HepG2 (cell line): ENCODE data around the gene EPPIN. TPM values are rescaled to one million over a fixed set of nuclear protein-coding genes. Genes with fewer than 3 reads are reported as not detected.

Experiments
- ATAC-seq: fragments of 200-7000 bp; cut with Tn5 transposase; 3 replicates; pipeline ENCODE4 v1.9.1; 2020; ENCODE audit warnings: mild to moderate bottlenecking, moderate library complexity
- BruUV-seq: library from RNA; stranded (reverse); fragments of 400-500 nt; replicated peaks from 2 replicates; lab custom pipeline; 2021; lab: Mats Ljungman, UMichigan
- CTCF ChIA-PET: fragments of 300-600 bp; formaldehyde crosslinking; extraction: SDS; loops from one replicate; lab custom pipeline; 2021; ENCODE audit warnings: low total read pairs, inconsistent platforms, low intra/inter-chr PET ratio; lab: Yijun Ruan, JAX
- POLR2A ChIA-PET: fragments of 350-600 bp; sonication (Branson Sonifier 250); formaldehyde crosslinking; loops from one replicate; lab custom pipeline; 2020; ENCODE audit warnings: antibody characterized with exemption, inconsistent platforms; lab: Yijun Ruan, JAX
- DNase-seq: peaks from one replicate; pipeline ENCODE4 v3.0.0-alpha.2; 2015; ENCODE audit warnings: low spot score
- FAIRE-seq: peaks from 3 replicates; lab custom pipeline; 2011; peaks lifted over from hg19 to GRCh38; lab: Jason Lieb, UNC
- H2AFZ ChIP-seq: one replicate; pipeline ENCODE4 v1.6.1; 2011; ENCODE audit warnings: low read length, inconsistent platforms
- H3K27ac ChIP-seq: fragments of 300-600 bp; 3 replicates; pipeline ENCODE4 v1.8.0; 2011; ENCODE audit warnings: mixed run types, mild to moderate bottlenecking, mixed read lengths, low read length, inconsistent platforms; ENCODE audit not compliant: insufficient read depth; ENCODE audit errors: extremely low read length
- H3K27me3 ChIP-seq, 2 experiments: fragments of 200-600 bp in 1 of 2; 2 replicates in 1 of 2; 3 replicates in 1 of 2; pipeline versions ENCODE4 v1.6.0 to v1.8.0; 2011; ENCODE audit warnings: low read length in 2 of 2, mild to moderate bottlenecking in 2 of 2, moderate library complexity in 2 of 2, inconsistent platforms in 1 of 2; ENCODE audit not compliant: insufficient read depth in 2 of 2, control insufficient read depth in 1 of 2
- H3K36me3 ChIP-seq, 2 experiments: fragments of 200-600 bp in 1 of 2; replicated peaks in 1 of 2; 2 replicates in 1 of 2; 3 replicates in 1 of 2; pipeline versions ENCODE4 v1.5.1 to v1.8.0; 2011; ENCODE audit warnings: low read length in 2 of 2, inconsistent platforms in 1 of 2; ENCODE audit not compliant: insufficient read depth in 2 of 2, control insufficient read depth in 1 of 2
- H3K4me1 ChIP-seq: 2 replicates; pipeline ENCODE4 v1.5.1; 2012; ENCODE audit warnings: low read length, inconsistent platforms; ENCODE audit not compliant: insufficient read depth
- H3K4me2 ChIP-seq: 2 replicates; pipeline ENCODE4 v1.6.0; 2011; ENCODE audit warnings: low read depth, low read length, inconsistent platforms
- H3K4me3 ChIP-seq, 3 experiments: fragments of 200-600 bp in 1 of 3; sonication (generic), shearing (Covaris generic) in 1 of 3; replicated peaks in 1 of 3; 2 replicates each; pipeline ENCODE4 v1.5.1; 2011 to 2016; ENCODE audit warnings: low read length in 3 of 3, inconsistent platforms in 2 of 3, low read depth in 2 of 3, mild to moderate bottlenecking in 2 of 3, control low read depth in 1 of 3, mixed read lengths in 1 of 3; ENCODE audit not compliant: insufficient read depth in 1 of 3
- H3K79me2 ChIP-seq: one replicate; pipeline ENCODE4 v1.6.1; 2011; ENCODE audit warnings: low read length, inconsistent platforms; ENCODE audit not compliant: insufficient read depth
- H3K9ac ChIP-seq: 2 replicates; pipeline ENCODE4 v1.6.0; 2011; ENCODE audit warnings: mild to moderate bottlenecking, low read depth, low read length, inconsistent platforms; ENCODE audit not compliant: insufficient read depth
- H3K9me3 ChIP-seq: 2 replicates; pipeline ENCODE4 v1.5.1; 2012; ENCODE audit warnings: mild to moderate bottlenecking, low read length
- H4K20me1 ChIP-seq: 2 replicates; pipeline ENCODE4 v1.6.0; 2011; ENCODE audit warnings: inconsistent platforms, mild to moderate bottlenecking, low read length, moderate library complexity; ENCODE audit not compliant: insufficient read depth
- KAT8 ChIP-seq: IDR thresholded peaks from 2 replicates; pipeline ENCODE4 v1.6.1; 2016; ENCODE audit warnings: missing genetic modification reagents, missing compliant biosample characterization
- TMF1 ChIP-seq: sonication (generic); formaldehyde crosslinking; IDR thresholded peaks from 2 replicates; pipeline ENCODE4 v1.8.1; 2022; ENCODE audit warnings: low read depth, missing genetic modification reagents
- WGBS: methylation state at CpG from one replicate; pipeline ENCODE4 v1.1.6; 2017; ENCODE audit warnings: low lambda C conversion rate; 5-methylcytosine and 5-hydroxymethylcytosine counted together
- in situ Hi-C: cut with HindIII; loops from 2 replicates; pipeline ENCODE4 v1.10.0; 2017; ENCODE audit warnings: low pct_unique_long_range_greater_than_20kb; ENCODE audit not compliant: extremely low pct_ligation_motif_present
- intact Hi-C: fragments of 100-400 bp; cut with micrococcal nuclease; formaldehyde crosslinking; loops from one replicate; pipeline ENCODE4 v1.10.0; 2022; ENCODE audit not compliant: unreplicated experiment
- polyA plus RNA-seq, 8 experiments: library from polyadenylated mRNA; depleted of rRNA in 3 of 8; stranded (reverse) in 7 of 8; unstranded in 1 of 8; fragments of >200 nt; fragmentation: Illumina TruSeq in 4 of 8; extraction: Trizol in 4 of 8; gene quantifications; 2 replicates each; pipeline versions ENCODE4 v1.2.1 to v1.2.3, GENCODE V29; 2011 to 2016; ENCODE audit warnings: low read depth in 4 of 8, missing spikeins in 1 of 8, mixed read lengths in 1 of 8; ENCODE audit not compliant: insufficient read depth in 1 of 8
- total RNA-seq, 5 experiments: library from RNA; depleted of rRNA; stranded (reverse); fragments of >200 nt; fragmentation: Illumina TruSeq; extraction: Trizol; gene quantifications; 2 replicates each; pipeline ENCODE4 v1.2.3, GENCODE V29; 2016; ENCODE audit warnings: low read depth in 1 of 5
- TF ChIP-seq, protein P1 (sequence below): sonication (generic); formaldehyde crosslinking; IDR thresholded peaks from 2 replicates; pipeline ENCODE4 v1.4.0; 2020; ENCODE audit warnings: missing genetic modification reagents
- TF ChIP-seq, protein P2 (sequence below), 2 experiments: fragments of 450-650 bp in 1 of 2; sonication (generic) in 1 of 2; formaldehyde crosslinking; IDR thresholded peaks; 2 replicates each; pipeline versions ENCODE4 v1.5.0 to v1.8.0; 2020 to 2022; ENCODE audit warnings: mild to moderate bottlenecking in 1 of 2, missing genetic modification reagents in 1 of 2

The EPPIN gene
- total and polyA plus RNA-seq, 2 of the 13 experiments (the other 11 are each of a cell fraction or from before 2014, with no cell fraction given), result not detected

DNA sequence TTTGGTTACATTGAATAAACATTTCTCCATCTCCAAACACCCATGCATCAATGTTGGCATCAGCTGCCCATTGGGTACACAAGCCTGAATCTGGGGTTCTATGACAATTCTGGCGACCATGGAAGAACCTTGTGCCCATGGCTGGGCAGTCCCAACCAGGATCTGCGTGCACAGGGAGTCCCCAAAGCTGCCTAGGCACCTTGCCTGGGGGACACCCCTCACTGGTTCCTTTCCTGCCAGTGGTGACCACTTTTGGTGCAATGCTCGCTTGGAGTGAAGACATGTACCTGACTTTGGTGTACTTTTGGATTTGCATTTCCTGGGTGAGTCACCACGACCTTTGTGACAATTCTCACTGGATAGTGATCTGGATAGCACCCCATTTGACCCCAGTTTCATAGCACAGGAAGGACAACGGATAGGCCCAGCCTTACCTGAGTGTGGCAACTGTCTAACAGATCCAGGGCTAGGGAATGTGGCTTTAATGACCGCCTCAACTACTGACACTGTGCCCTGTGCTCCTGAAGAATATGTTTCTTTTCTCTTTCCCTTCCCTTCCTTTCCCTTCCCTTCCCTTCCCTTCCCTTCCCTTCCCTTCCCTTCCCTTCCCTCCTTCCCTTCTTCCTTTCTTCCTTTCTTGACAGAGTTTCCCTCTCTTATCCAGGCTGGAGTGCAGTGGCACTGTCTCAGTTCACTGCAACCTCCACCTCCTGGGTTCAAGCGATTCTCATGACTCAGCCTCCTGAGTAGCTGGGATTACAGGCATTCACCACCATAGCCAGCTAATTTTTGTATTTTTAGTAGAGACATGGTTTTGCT, 38.9 kb downstream of the EPPIN start (continued):
- TF ChIP-seq, protein P1, sequence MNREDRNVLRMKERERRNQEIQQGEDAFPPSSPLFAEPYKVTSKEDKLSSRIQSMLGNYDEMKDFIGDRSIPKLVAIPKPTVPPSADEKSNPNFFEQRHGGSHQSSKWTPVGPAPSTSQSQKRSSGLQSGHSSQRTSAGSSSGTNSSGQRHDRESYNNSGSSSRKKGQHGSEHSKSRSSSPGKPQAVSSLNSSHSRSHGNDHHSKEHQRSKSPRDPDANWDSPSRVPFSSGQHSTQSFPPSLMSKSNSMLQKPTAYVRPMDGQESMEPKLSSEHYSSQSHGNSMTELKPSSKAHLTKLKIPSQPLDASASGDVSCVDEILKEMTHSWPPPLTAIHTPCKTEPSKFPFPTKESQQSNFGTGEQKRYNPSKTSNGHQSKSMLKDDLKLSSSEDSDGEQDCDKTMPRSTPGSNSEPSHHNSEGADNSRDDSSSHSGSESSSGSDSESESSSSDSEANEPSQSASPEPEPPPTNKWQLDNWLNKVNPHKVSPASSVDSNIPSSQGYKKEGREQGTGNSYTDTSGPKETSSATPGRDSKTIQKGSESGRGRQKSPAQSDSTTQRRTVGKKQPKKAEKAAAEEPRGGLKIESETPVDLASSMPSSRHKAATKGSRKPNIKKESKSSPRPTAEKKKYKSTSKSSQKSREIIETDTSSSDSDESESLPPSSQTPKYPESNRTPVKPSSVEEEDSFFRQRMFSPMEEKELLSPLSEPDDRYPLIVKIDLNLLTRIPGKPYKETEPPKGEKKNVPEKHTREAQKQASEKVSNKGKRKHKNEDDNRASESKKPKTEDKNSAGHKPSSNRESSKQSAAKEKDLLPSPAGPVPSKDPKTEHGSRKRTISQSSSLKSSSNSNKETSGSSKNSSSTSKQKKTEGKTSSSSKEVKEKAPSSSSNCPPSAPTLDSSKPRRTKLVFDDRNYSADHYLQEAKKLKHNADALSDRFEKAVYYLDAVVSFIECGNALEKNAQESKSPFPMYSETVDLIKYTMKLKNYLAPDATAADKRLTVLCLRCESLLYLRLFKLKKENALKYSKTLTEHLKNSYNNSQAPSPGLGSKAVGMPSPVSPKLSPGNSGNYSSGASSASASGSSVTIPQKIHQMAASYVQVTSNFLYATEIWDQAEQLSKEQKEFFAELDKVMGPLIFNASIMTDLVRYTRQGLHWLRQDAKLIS (CRISPR knock-in tag), result no peak
- no peak for TF ChIP-seq KAT8 (CRISPR knock-in tag)

DNA sequence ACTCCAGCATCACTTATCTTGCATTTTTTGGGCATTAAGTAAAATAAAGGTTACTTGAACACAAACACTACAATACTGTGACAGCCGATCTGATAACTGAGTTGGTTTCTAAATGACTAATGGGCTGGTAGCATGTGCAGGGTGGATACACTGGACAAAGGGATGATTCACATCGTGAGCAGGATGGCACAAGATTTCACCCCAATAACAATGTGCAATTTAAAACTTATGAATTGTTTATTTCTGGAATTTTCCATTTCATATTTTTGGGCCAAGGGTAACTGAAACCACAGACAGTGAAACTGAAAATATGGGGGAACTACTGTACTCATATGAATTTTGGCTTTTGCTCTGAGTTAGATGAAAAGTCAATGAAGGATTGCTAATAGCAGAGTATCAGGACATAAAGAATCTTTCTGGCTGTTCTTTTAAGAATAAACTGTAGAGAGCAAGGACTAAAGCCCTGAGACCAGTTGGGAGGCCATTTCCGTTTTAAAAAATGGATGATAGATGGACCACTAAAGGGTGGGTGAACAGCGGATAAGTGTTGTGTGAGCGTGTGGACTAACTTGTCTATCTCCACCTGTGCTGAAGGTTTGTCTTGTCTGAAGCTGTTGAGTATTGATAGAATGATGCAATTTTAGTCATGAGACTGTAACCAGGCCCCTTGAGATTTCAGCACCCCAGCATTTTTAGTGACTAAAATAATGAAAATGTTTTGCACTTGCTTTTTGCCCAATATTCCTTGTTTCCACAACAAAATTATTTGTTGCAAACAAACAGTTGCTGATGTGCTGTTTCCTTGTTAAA, 40.0 kb downstream of the EPPIN start:
- in situ Hi-C loops (no loop called here), intact Hi-C loops (no loop called here)
- peaks cover 0 to 15% of the 10 kb centered on the region in 2 experiments; a peak in 2 of 5 replicates for H3K27me3 ChIP-seq
- no peak overlapping the region for H2AFZ ChIP-seq
- no peak for FAIRE-seq
- no peak overlapping the region for H3K4me3 ChIP-seq
- no peaks in the 10 kb centered on the region for H3K36me3 ChIP-seq
- H3K27ac ChIP-seq, result no peak overlapping the region
- ATAC-seq, result no peak
- CTCF ChIA-PET, result no interaction called here
- 49% methylated on average over 5 of the region's 5 CpGs for WGBS
- BruUV-seq, result no TSS peak
- no peaks in the 10 kb centered on the region for H3K79me2 ChIP-seq
- H4K20me1 ChIP-seq, result no peaks in the 10 kb centered on the region
- no peak overlapping the region for H3K4me2 ChIP-seq
- no peak for DNase-seq
- no peaks in the 10 kb centered on the region for H3K9me3 ChIP-seq
- POLR2A ChIA-PET, result no interaction called here
- TF ChIP-seq TMF1, result no peak
- TF ChIP-seq, protein P2, sequence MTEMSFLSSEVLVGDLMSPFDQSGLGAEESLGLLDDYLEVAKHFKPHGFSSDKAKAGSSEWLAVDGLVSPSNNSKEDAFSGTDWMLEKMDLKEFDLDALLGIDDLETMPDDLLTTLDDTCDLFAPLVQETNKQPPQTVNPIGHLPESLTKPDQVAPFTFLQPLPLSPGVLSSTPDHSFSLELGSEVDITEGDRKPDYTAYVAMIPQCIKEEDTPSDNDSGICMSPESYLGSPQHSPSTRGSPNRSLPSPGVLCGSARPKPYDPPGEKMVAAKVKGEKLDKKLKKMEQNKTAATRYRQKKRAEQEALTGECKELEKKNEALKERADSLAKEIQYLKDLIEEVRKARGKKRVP (CRISPR knock-in tag; IDR thresholded peaks at IDR 0.05), result peak in 1 of 2 experiments; percentile 44; a peak in 1 of 4 replicates
- TF ChIP-seq, all 625 proteins: peak for 1
- Histone ChIP-seq H3K4me1 (peaks cover 6% of the 10 kb centered on the region; the same call in 1 of the 2 replicates), H3K9ac (no peak overlapping the region)
